HK-2 (cell line): ENCODE data around the gene GOLPH3L.
A peak's percentile ranks its signal among the peaks of the same experiment; 100 is the strongest.
"Not testable (repeated sequence)": the region's sequence is repeated elsewhere in the genome, so short reads cannot be mapped to it uniquely, and the experiment has no call there.

Source experiments
- DNase-seq: peaks from one replicate; pipeline ENCODE4 v3.0.0-alpha.2; 2018; ENCODE audit not compliant: unreplicated experiment

Gene GOLPH3L

GRCh38 chr1:150696995-150697927, at the start of gene GOLPH3L:
GOLPH3L (minus strand) TSS chr1:150697154; CDS start chr1:150694838, 2,316 bp downstream.
- DNase-seq = peak; percentile 94

- DNase-seq = no peak
Observed at GRCh38 chr1:150730130-150730721, 33.3 kb upstream of the GOLPH3L start.

- no peak for DNase-seq
Observed at GRCh38 chr1:150724336-150724735, 27.4 kb upstream of the GOLPH3L start.

GRCh38 chr1:150720703-150721102, 23.7 kb upstream of the GOLPH3L start, which contains the start of gene HORMAD1:
HORMAD1 (minus strand) TSS chr1:150720895; CDS start chr1:150719505, 1,390 bp downstream.
- DNase-seq = no peak

GRCh38 chr1:150720098-150720497, 23.1 kb upstream of the GOLPH3L start:
- no peak for DNase-seq

GRCh38 chr1:150718225-150718891, 21.4 kb upstream of the GOLPH3L start:
- DNase-seq = no peak

GRCh38 chr1:150709031-150709430, 12.1 kb upstream of the GOLPH3L start:
- not testable (repeated sequence) for DNase-seq

- DNase-seq = no peak
Observed at GRCh38 chr1:150708595-150708994, 11.6 kb upstream of the GOLPH3L start.

GRCh38 chr1:150706091-150706490, 9.1 kb upstream of the GOLPH3L start:
- no peak for DNase-seq

- no peak for DNase-seq
Observed at GRCh38 chr1:150703427-150703826, 6.5 kb upstream of the GOLPH3L start.

- DNase-seq = no peak
Observed at GRCh38 chr1:150696590-150696989, 364 bp downstream of the GOLPH3L start.

- DNase-seq = no peak
Observed at GRCh38 chr1:150696162-150696561, 792 bp downstream of the GOLPH3L start.

- DNase-seq = no peak
Observed at GRCh38 chr1:150695561-150695960, 1.4 kb downstream of the GOLPH3L start.

GRCh38 chr1:150692720-150693119, 4.2 kb downstream of the GOLPH3L start:
- DNase-seq = no peak

GRCh38 chr1:150688763-150689162, 8.2 kb downstream of the GOLPH3L start:
- no peak for DNase-seq

GRCh38 chr1:150686275-150686674, 10.7 kb downstream of the GOLPH3L start:
- DNase-seq = no peak

- DNase-seq = no peak
Observed at GRCh38 chr1:150683914-150684313, 13.0 kb downstream of the GOLPH3L start.

GRCh38 chr1:150678988-150679387, 18.0 kb downstream of the GOLPH3L start:
- no peak for DNase-seq

GRCh38 chr1:150674881-150675280, 22.1 kb downstream of the GOLPH3L start:
- no peak for DNase-seq

- no peak for DNase-seq
Observed at GRCh38 chr1:150663321-150663720, 33.6 kb downstream of the GOLPH3L start.

- no peak for DNase-seq
Observed at GRCh38 chr1:150662811-150663210, 34.1 kb downstream of the GOLPH3L start.

GRCh38 chr1:150661156-150661555, 35.8 kb downstream of the GOLPH3L start:
- no peak for DNase-seq
